ENCODE results near the gene CCT6B. TPM values are rescaled to one million over a fixed set of nuclear protein-coding genes. Genes with fewer than 3 reads are reported as not detected.

CCT6B gene
- total and polyA plus RNA-seq, 11 donors = 0.75 to 2.5 (median 1.8) TPM

DNA sequence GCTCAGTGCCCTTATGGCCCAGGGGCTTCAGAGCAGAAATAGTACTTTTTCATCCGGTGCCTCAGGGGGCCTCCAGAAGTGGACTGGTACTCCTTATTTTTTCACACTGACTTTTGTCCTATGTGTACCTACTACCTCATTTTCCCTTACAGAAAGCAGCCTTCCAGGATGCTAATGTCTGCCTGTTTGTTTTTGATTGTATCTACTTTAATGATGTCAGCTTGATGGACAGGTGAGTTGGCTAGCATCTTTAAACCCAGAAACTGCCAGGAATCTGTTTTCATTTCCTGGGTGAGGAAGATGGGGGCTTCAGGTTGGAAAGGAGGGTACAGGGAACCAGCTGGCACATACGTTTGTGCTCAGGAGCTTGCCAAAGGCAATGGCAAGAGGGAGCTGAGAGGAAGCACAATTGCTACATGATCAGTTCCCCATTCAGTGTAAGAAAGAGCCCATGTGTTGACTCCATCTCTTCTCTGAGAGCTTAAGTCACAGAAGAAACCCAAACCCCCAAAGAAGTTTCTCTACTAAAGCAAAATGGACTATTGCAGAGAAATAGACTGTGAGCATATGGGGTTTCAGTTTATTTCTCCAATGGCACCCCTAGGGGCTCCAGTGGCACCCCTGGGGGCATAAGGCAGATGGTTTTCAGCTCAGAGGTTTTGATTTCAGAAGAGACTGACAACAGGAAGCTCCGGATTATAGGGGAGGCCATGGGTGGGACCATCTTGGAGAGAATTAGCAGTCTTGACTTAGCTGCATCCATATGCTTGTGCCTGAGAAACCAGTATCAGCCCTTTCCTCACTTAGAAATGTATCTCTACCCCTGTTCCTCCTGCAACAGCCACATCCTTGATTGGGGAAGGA is 35.4 kb upstream of the CCT6B start:
- Histone ChIP-seq H3K27ac (peak overlapping the region in 7 of 12 donors; percentile 1 to 77 (median 54)), H3K9me3 (no peaks in the 10 kb centered on the region), H3K27me3 (no peaks in the 10 kb centered on the region), H3K36me3 (peaks cover 0 to 92% (median 79%) of the 10 kb centered on the region in 9 donors), H3K4me1 (peaks cover 0 to 24% (median 7%) of the 10 kb centered on the region in 12 donors), H3K4me3 (no peak overlapping the region)
- TF ChIP-seq, protein P1, sequence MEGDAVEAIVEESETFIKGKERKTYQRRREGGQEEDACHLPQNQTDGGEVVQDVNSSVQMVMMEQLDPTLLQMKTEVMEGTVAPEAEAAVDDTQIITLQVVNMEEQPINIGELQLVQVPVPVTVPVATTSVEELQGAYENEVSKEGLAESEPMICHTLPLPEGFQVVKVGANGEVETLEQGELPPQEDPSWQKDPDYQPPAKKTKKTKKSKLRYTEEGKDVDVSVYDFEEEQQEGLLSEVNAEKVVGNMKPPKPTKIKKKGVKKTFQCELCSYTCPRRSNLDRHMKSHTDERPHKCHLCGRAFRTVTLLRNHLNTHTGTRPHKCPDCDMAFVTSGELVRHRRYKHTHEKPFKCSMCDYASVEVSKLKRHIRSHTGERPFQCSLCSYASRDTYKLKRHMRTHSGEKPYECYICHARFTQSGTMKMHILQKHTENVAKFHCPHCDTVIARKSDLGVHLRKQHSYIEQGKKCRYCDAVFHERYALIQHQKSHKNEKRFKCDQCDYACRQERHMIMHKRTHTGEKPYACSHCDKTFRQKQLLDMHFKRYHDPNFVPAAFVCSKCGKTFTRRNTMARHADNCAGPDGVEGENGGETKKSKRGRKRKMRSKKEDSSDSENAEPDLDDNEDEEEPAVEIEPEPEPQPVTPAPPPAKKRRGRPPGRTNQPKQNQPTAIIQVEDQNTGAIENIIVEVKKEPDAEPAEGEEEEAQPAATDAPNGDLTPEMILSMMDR (IDR thresholded peaks at IDR 0.05) = no peak
- TF ChIP-seq POLR2A (IDR thresholded peaks at IDR 0.05) = no peak
- DNase-seq = no peak
- no peak for ATAC-seq
- WGBS, 4 donors = 79 to 93% (median 82%) methylated on average over 3 of the region's 3 CpGs
- intact Hi-C loops (cut with DNase I) = loop anchor here in 6 of 10 donors (1.0 to 10.0 kb wide), 9 partner anchors 48 to 126 kb away; partner anchors contain the start of genes RAD51D (in 3 of the 6), RFFL (in 2 of the 6) and FNDC8 (in 1 of the 6)

DNA sequence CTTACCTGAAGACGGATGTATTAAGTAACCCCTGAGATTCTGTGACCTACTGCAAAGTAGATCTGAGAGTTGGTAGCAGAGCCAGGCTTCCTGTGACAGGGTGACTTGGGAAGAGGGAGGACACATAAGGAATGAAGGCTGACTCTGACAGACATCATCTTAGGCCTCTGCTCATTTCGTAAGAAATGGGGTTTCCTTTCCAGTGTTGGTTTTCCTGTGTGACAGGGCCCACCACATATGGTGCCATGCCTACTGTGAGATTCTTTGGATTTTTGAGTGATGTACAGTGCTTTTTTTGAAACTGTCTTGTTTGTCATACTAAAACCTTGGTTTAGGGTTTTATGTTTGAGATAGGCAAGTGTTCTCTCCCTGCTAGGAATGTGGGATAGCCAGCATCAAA is 31.8 kb upstream of the CCT6B start:
- Histone ChIP-seq H3K36me3 (peaks cover 0 to 94% (median 86%) of the 10 kb centered on the region in 9 donors), H3K27me3 (no peaks in the 10 kb centered on the region), H3K4me1 (peaks cover 0 to 25% (median 7%) of the 10 kb centered on the region in 12 donors), H3K9me3 (no peaks in the 10 kb centered on the region), H3K27ac (no peak overlapping the region), H3K4me3 (no peak overlapping the region)
- DNase-seq (no peak), ATAC-seq (no peak)
- WGBS, 4 donors = 79 to 91% (median 84%) methylated on average over 2 of the region's 2 CpGs
- intact Hi-C loops (cut with DNase I) = loop anchor here in 2 of 10 donors (10.0 kb wide), 2 partner anchors 52 to 72 kb away; partner anchors contain the start of gene RFFL (in 1 of the 2)
- TF ChIP-seq, protein P1 (IDR thresholded peaks at IDR 0.05) = no peak
- no peak for TF ChIP-seq POLR2A (IDR thresholded peaks at IDR 0.05)

DNA sequence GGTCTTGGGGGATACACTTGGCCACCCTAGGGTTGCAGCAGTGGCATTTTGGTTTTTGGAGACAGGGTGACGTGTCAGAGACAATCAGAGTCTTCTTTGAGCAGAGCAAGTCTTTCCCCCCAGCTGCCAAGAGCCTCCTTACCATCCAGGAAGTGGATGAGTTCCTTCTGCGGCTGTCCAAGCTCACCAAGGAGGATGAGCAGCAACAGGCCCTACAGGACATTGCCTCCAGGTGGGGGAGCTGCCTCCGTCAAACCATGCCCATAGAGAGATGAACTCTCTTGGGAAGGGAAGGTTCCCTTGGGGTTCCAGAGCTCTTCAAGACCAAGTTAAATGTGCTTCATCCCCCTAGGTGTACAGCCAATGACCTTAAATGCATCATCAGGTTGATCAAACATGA is 30.3 kb upstream of the CCT6B start:
- H3K4me1 ChIP-seq = peaks cover 0 to 10% (median 0%) of the 10 kb centered on the region in 12 donors
- H3K27me3 ChIP-seq = no peaks in the 10 kb centered on the region
- intact Hi-C loops (cut with DNase I) = loop anchor here in 2 of 10 donors (10.0 kb wide), 2 partner anchors 53 to 73 kb away; partner anchors contain the start of gene RFFL (in 1 of the 2)
- no peaks in the 10 kb centered on the region for H3K9me3 ChIP-seq
- ATAC-seq = no peak
- TF ChIP-seq POLR2A (IDR thresholded peaks at IDR 0.05) = no peak
- TF ChIP-seq, protein P1 (IDR thresholded peaks at IDR 0.05) = no peak
- DNase-seq = no peak
- WGBS, 4 donors = 84 to 94% (median 89%) methylated on average over 3 of the region's 3 CpGs
- H3K36me3 ChIP-seq = peaks cover 0 to 98% (median 86%) of the 10 kb centered on the region in 9 donors
- H3K4me3 ChIP-seq = no peak overlapping the region
- H3K27ac ChIP-seq = peak overlapping the region in 1 of 12 donors; percentile 41

DNA sequence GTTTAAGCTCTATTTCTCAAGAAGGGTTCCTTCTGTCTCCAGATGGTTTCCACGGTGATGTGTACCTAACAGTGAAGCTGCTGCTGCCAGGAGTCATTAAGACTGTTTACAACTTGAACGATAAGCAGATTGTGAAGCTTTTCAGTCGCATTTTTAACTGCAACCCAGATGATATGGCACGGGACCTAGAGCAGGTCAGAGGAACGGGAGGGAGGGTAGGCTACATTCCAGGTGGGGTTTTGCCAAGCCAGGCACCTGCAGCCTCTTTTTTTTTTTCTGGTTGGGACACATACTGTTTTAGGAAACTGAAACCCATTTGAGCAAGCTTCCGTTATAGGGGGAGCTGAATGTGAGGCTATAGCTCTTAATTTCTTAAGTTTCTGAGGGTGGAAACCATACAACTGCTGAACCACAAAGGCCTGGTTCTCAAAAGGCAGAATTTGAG is 29.7 kb upstream of the CCT6B start:
- Histone ChIP-seq H3K27me3 (no peaks in the 10 kb centered on the region), H3K4me3 (no peak overlapping the region), H3K9me3 (no peaks in the 10 kb centered on the region), H3K27ac (peak overlapping the region in 1 of 12 donors; percentile 41), H3K36me3 (peaks cover 0 to 98% (median 85%) of the 10 kb centered on the region in 9 donors), H3K4me1 (peaks cover 0 to 10% (median 0%) of the 10 kb centered on the region in 12 donors)
- ATAC-seq (peak in 1 of 4 donors; percentile 48), DNase-seq (no peak)
- intact Hi-C loops (cut with DNase I) = loop anchor here in 2 of 10 donors (10.0 kb wide), 2 partner anchors 54 to 74 kb away; partner anchors contain the start of gene RFFL (in 1 of the 2)
- 46 to 62% (median 57%) methylated on average over 6 of the region's 6 CpGs for WGBS, 4 donors
- TF ChIP-seq, protein P1 (IDR thresholded peaks at IDR 0.05) = no peak
- TF ChIP-seq POLR2A (IDR thresholded peaks at IDR 0.05) = no peak
